Measurements from ENCODE around the gene LRRFIP1.

Gene LRRFIP1

GRCh38 chr2:237737196-237737865 lies 109.9 kb downstream of the LRRFIP1 start:
- TF ChIP-seq POLR2AphosphoS5 (IDR thresholded peaks at IDR 0.05; ENCODE audit: low read depth) (no peak), SPI1 (IDR thresholded peaks at IDR 0.05; ENCODE audit: borderline replicate concordance, low read depth) (no peak), REST (IDR thresholded peaks at IDR 0.05; ENCODE audit: insufficient replicate concordance, low read depth) (no peak), GABPA (IDR thresholded peaks at IDR 0.05; ENCODE audit: low read depth) (no peak), CTCF (IDR thresholded peaks at IDR 0.05; ENCODE audit: insufficient read depth, low read length) (no peak)
- Histone ChIP-seq H3K4me3 (replicated peaks; ENCODE audit: insufficient read depth, low read length) (no peak overlapping the region), H3K27ac (replicated peaks) (no peak overlapping the region), H3K27me3 (ENCODE audit: insufficient read depth, poor library complexity, severe bottlenecking) (no peaks in the 10 kb centered on the region)
- no peak for DNase-seq (ENCODE audit: low read depth in 1 of 2, low spot score in 1 of 2)

GRCh38 chr2:237738255-237738654 lies 110.9 kb downstream of the LRRFIP1 start:
- no peak for TF ChIP-seq POLR2AphosphoS5 (IDR thresholded peaks at IDR 0.05; ENCODE audit: low read depth)
- TF ChIP-seq REST (IDR thresholded peaks at IDR 0.05; ENCODE audit: insufficient replicate concordance, low read depth), result no peak
- Histone ChIP-seq H3K27ac (replicated peaks) (no peak overlapping the region), H3K27me3 (ENCODE audit: insufficient read depth, poor library complexity, severe bottlenecking) (no peaks in the 10 kb centered on the region), H3K4me3 (replicated peaks; ENCODE audit: insufficient read depth, low read length) (no peak overlapping the region)
- DNase-seq (ENCODE audit: low read depth in 1 of 2, low spot score in 1 of 2), result no peak

DNA sequence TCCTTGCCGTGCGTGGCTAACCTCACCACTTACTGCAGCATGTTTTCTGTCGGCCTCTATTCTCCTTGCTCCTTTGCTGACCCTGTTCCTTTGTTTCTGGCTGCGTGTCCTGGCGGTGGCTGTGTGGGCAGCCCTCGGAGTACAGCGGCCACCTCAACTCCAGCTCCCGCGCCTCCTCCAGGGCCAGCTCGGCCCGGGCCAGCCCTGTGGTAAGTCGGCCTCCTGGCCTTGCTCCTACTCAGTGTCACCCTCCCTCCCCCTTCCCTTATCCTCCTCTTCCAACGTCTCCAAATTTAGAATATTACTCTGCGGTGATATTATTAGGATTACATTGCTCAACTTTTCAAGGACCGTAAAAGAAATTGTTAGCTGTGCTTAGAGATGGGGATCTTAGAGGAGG lies 111.7 kb downstream of the LRRFIP1 start:
- TF ChIP-seq GABPA (IDR thresholded peaks at IDR 0.05; ENCODE audit: low read depth) (no peak), REST (IDR thresholded peaks at IDR 0.05; ENCODE audit: insufficient replicate concordance, low read depth) (no peak), POLR2AphosphoS5 (IDR thresholded peaks at IDR 0.05; ENCODE audit: low read depth) (no peak), SPI1 (IDR thresholded peaks at IDR 0.05; ENCODE audit: borderline replicate concordance, low read depth) (no peak), CTCF (IDR thresholded peaks at IDR 0.05; ENCODE audit: insufficient read depth, low read length) (no peak)
- Histone ChIP-seq H3K27ac (replicated peaks) (no peak overlapping the region), H3K27me3 (ENCODE audit: insufficient read depth, poor library complexity, severe bottlenecking) (no peaks in the 10 kb centered on the region), H3K4me3 (replicated peaks; ENCODE audit: insufficient read depth, low read length) (no peak overlapping the region)
- DNase-seq (ENCODE audit: low read depth in 1 of 2, low spot score in 1 of 2), result no peak
